Stimulated activated naive CD4-positive, alpha-beta T cell (primary cell): ENCODE data around the gene SLIT1.
"Not testable (repeated sequence)": the region's sequence is repeated elsewhere in the genome, so short reads cannot be mapped to it uniquely, and the experiment has no call there.

Experiments
- DNase-seq, 6 experiments: peaks; one replicate each; lab custom pipeline; 2025; lab: John Stamatoyannopoulos, UW

The SLIT1 gene

GRCh38 chr10:97042716-97043562 lies 142.8 kb downstream of the SLIT1 start:
- DNase-seq, result no peak

GRCh38 chr10:97042081-97042480 lies 143.7 kb downstream of the SLIT1 start:
- DNase-seq, result no peak

- no peak for DNase-seq
These were observed 145.1 kb downstream of the SLIT1 start for GRCh38 chr10:97040706-97041105.

- DNase-seq, result no peak
These were observed 145.5 kb downstream of the SLIT1 start for GRCh38 chr10:97040248-97040584.

GRCh38 chr10:97039538-97040247 lies 146.1 kb downstream of the SLIT1 start:
- no peak for DNase-seq

- no peak for DNase-seq
These were observed 147.1 kb downstream of the SLIT1 start for GRCh38 chr10:97038688-97039087.

- DNase-seq, result peak in 5 of 6 experiments; percentile 35 to 72 (median 49)
These were observed 148.1 kb downstream of the SLIT1 start for GRCh38 chr10:97037365-97038361.

- no peak for DNase-seq
These were observed 150.6 kb downstream of the SLIT1 start for GRCh38 chr10:97034958-97035769.

GRCh38 chr10:97034301-97034700 lies 151.5 kb downstream of the SLIT1 start:
- no peak for DNase-seq

- DNase-seq, result not testable (repeated sequence)
These were observed 151.9 kb downstream of the SLIT1 start for GRCh38 chr10:97033841-97034240.

GRCh38 chr10:97032624-97033023 lies 153.1 kb downstream of the SLIT1 start:
- DNase-seq, result no peak

- no peak for DNase-seq
These were observed 154.3 kb downstream of the SLIT1 start for GRCh38 chr10:97031459-97031858.

- DNase-seq, result no peak
These were observed 154.9 kb downstream of the SLIT1 start for GRCh38 chr10:97030894-97031293.

GRCh38 chr10:97029271-97029670 lies 156.5 kb downstream of the SLIT1 start:
- DNase-seq, result no peak

- DNase-seq, result no peak
These were observed 157.0 kb downstream of the SLIT1 start for GRCh38 chr10:97028832-97029178.

GRCh38 chr10:97028126-97028831 lies 157.5 kb downstream of the SLIT1 start:
- no peak for DNase-seq

- DNase-seq, result peak in 5 of 6 experiments; percentile 13 to 42 (median 29)
These were observed 160.0 kb downstream of the SLIT1 start for GRCh38 chr10:97025613-97026242.

GRCh38 chr10:97024168-97025073 lies 161.3 kb downstream of the SLIT1 start:
- no peak for DNase-seq
